GM18873 (cell line): ENCODE results near the gene RNF126.
"Not testable (repeated sequence)": the region's sequence is repeated elsewhere in the genome, so short reads cannot be mapped to it uniquely, and the experiment has no call there.

Experiments
- ATAC-seq: cut with Tn5 transposase; IDR thresholded peaks from one replicate; pipeline ENCODE4 v1.9.1; 2021; ENCODE audit warnings: mild to moderate bottlenecking, moderate library complexity, moderate number of reproducible peaks; ENCODE audit not compliant: unreplicated experiment, low FRiP score

Gene RNF126

DNA sequence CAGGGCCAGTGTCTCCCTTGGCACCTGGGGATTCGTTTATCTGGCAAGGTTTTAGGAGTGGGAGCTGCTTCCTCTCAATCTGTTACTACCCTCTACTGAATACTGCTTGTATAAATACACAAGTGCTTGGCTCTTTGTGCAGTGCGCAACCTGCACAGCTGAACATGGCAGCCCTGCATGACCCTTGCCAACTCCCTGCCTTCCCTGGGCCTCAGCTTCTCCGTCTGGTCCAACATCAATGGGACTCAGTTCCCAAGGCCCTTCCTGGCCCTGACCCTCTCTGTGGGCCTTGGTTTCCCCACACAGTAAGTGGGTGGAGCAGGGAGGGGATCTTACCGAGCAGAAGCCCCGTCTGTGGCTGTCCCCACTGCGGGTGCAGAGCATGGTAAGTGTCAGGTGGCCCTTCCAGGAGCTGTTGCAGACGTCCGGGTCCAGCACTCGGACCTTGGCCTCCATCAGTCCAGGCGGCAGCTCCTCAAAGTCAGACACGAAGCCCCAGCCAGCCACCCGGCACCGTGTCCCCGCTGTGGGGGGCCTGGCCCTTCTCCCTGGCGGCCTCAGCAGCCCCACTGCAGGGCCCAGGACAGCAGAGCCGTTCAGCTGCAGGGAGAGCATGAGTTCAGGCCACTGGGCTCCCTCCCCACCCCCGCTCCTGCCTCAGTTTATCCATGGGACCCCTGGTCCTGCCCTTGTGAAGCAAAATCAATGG, 23.7 kb upstream of the RNF126 start:
- ATAC-seq = no peak

DNA sequence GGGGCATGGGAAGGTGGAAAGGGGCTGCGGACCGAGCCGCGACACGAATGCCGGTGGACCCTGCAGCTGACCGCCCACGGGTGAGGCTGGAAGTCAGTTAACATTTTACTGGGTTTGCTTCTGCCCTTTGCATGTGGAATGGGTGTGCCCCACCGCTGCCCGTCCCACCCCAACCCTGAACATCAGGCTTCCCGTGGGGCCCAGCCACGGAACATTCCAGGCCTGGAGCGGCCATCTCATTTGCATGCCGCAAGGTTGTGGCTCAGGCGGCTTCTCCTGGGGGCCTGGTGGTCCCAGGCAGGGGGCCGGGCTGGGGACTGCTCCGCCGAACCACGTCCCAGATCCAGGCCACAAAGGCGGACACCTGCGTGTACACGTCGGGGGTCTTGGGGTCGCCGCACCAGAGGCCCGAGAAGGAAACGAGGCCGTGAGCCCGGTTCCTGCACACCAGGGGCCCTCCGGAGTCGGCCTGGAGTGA, 22.5 kb upstream of the RNF126 start:
- no peak for ATAC-seq

DNA sequence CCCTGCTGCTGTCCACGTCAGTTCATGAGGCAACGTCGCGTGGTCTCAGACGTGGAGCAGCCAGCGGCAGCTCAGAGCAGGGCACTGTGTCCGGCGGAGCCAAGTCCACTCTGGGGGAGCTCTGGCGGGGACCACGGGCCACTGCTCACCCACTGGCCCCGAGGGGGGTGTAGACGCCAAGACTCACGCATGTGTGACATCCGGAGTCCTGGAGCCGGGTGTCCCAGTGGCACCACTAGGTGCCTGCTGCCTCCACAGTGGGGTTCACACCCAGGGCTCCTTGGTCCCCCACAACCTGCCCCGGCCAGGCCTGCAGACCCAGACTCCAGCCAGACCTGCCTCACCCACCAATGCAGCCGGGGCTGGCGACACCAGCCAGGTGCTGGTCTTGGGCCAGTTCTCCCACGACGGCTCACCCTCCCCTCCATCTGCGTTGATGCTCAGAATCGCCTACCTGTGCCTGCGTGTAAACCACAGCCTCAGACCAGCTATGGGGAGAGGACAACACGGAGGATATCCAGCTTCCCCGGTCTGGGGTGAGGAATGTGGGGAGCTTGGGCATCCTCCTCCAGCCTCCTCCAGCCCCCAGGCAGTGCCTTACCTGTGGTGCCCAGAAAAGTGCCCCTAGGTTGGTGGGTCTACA, 19.8 kb upstream of the RNF126 start:
- ATAC-seq = no peak

DNA sequence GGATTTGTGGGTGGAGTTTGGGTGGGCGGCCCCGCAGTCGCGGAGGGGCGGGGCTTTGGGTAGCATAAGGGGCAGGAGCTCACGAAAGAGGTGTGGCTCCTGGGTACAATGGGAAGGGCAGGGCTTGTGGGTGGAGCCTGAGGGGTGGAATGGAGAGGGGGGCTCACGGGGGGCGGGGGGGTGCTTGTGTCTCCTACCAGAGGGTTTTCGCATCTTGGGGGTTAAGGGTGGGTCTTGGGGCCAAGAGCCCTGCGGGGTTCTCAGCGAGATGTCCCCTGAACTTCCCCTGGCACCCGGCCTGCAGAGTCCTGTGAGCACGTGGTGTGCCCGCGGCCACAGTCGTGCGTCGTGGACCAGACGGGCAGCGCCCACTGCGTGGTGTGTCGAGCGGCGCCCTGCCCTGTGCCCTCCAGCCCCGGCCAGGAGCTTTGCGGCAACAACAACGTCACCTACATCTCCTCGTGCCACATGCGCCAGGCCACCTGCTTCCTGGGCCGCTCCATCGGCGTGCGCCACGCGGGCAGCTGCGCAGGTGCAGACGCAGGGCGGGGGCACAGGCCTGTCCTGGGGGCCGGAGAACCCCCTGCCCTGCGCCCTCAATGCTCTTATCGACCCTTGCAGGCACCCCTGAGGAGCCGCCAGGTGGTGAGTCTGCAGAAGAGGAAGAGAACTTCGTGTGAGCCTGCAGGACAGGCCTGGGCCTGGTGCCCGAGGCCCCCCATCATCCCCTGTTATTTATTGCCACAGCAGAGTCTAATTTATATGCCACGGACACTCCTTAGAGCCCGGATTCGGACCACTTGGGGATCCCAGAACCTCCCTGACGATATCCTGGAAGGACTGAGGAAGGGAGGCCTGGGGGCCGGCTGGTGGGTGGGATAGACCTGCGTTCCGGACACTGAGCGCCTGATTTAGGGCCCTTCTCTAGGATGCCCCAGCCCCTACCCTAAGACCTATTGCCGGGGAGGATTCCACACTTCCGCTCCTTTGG, 18.3 kb upstream of the RNF126 start:
- no peak for ATAC-seq

DNA sequence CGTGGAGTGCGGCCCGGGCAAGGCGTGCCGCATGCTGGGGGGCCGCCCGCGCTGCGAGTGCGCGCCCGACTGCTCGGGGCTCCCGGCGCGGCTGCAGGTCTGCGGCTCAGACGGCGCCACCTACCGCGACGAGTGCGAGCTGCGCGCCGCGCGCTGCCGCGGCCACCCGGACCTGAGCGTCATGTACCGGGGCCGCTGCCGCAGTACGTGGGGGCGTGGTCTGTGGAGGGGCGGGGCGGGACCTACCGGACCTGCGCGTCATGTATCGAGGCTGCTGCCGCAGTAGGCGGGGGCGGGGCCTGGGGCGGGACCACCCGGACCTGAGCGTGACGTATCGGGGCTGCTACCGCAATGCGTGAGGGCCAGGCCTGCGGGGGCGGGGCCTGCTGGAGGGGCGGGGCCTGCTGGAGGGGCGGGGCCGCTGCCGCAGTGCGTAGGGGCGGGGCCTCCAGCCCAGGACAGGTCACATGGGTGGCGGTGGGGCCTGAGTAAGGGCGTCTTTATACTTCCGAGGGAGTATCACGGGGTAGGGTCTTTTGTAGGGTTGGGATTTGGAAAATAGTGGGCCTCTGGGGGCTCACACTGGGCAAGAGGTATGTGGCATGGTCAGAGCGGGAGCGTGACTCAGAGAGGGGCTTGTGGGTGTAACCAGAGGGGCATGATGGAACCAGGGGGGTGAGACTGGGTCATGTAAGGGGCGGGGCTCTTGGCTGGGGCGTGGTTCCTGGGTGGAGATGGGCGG, 17.4 kb upstream of the RNF126 start:
- peak; percentile 71 for ATAC-seq

DNA sequence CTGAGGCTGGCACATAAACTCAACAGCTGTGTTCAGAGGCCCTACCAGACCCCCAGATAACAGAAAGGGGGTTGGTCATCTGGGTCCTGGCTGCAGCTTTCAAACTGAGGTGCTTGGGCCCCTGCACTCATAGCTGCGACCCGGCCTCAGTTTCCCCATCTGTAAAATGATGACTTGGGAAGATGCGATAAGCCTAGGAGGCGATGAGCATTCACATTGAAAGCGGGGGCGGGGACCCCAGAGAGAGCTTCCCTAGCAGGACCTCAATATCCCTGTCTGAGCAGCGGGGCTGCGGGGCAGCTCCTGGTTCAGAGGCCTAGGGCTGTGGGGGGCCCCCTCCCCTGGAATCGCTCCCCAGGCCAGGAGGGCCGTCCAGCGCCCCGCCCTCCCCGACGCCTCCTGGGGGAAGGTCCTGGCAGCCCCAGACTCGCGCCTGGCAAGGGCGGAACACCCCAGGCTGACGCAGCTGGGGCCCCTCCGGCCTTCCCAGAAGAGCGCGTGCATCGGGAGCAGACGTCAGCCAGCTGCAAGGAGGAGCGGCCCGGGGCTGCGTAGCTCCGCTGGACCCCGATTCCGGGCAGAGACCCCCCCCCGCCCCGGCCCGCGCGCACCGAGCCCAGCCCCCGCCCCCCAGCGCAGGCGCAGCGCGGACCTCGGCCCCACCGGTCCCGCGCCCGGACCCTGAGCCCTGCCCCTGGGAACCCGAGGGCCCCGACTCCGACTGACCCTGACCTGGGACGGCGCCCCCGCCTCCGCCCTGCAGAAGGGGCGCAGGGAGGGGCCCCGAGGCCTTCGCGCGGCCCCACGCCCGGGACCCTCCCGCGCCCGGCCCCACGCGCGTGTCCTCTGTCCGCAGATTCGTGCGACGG, 16.6 kb upstream of the RNF126 start:
- peak; percentile 4 for ATAC-seq

DNA sequence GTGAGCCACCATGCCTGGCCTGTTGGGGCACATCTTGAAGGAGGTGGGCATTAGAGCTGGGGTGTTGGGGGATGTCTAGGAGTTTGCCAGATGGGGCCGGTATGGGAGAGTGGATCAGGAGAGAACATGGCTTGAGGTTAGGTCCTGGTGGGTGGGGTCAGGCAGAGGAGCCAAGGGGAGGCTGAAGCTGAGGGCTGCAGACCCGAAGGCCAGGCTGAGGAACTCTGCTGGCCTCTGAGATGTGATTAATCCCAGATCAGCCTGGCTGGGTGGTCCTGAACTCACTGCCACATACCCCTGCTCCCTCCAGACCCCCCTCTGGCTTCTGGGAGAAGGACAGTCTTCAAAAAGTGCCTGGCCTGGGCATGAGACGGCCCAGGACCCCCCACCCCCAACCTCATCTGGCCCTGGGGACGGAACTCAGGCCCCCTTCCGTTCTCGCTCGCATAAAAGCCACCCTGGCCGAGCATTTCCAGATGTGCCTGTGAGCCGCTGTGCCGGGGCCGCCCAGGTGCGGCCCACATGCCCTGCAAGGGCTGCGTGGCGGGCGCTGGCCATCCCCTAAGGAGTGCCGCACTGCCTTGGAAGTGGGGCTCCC, 15.9 kb upstream of the RNF126 start:
- no peak for ATAC-seq

DNA sequence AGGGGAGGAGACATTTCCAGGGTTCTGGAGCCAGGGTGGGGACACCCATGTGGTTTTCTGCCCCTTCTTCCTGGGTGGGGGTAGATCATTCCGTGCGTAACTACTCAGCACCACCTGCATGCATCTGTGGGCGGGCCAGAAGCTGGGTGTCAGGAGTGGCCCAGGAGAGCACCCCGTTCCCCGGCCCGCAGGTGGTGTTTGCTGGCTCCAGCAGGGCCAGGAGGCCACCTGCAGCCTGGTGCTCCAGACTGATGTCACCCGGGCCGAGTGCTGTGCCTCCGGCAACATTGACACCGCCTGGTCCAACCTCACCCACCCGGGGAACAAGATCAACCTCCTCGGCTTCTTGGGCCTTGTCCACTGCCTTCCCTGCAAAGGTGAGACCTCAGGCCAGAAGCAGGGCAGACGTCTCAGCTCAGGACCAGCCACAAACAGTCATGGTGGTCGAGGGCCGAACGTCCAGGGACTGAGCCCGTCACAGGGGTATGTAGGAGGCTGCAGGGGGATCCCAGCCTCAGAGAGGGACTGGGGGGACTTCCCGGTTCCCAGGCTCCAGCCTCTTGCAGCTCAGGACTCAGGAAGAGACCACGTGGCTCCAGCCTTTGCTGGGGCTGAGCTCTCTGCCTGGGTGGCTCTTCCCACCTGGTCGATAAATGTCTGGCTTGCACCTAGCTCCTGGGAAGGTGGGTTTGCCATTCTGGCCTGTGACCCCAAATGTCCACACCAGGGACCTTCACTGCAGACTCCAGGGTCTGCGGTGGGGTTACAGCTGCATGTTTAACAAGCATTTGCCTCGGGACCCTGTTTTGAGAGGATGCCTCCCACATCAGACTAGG, 14.8 kb upstream of the RNF126 start:
- ATAC-seq = no peak

DNA sequence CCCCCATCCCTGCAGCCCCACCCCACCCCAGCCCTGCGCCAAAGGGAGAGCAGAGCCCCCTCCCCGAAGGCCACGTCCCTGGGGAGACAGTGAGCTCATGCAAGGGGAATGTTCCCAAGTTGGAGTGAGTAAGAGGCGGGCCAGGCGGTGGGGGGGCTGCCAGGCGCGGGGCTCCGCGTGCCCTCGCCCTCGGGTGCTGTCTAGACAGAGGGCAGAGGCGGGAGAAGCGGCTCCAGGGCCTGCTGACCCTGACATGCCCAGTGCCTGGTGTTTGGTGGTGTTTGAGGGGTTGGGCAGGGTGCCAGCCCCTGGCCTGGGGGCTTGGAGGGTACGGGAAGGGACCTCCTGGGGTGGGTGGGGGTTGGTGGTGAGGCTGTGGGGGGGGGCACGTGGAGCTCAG, 14.2 kb upstream of the RNF126 start:
- no peak for ATAC-seq

DNA sequence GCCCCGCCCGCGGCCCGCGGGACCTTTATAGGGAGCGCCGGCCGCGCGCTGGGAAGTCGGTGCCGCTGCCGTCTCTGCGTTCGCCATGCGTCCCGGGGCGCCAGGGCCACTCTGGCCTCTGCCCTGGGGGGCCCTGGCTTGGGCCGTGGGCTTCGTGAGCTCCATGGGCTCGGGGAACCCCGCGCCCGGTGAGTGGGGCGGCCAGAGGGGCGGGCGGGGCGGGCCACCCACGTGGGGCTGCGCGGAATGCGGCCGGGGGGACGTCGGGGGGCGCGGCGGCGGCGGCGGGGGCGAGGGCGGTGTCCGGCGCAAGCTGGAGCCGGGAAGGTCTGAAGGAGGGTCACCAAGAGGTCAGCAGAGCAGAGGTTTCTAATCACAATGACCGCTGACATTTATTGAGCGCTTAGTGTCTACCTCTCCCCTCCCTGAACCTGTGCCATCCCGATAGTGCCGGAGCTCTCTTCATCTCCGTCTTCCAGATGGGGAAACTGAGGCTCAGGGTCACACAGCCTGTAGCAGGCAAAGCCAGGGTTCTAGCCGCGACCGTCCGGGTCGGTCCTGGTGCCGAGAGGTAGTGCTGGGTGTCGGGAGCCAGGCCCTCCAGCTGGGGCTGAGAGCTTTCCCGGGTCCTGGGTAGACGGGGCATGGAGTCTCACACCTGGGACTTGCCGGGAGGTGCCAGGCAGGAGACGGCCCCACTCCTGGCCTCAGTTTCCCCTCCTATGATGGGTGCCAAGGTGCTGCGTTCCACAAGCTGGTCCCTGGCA, 13.5 kb upstream of the RNF126 start, which contains the start of gene FSTL3:
FSTL3 (plus strand) TSS at position 54 of the 767 bp plus-strand sequence; CDS start at position 86, 32 bp downstream.
- ATAC-seq = no peak

DNA sequence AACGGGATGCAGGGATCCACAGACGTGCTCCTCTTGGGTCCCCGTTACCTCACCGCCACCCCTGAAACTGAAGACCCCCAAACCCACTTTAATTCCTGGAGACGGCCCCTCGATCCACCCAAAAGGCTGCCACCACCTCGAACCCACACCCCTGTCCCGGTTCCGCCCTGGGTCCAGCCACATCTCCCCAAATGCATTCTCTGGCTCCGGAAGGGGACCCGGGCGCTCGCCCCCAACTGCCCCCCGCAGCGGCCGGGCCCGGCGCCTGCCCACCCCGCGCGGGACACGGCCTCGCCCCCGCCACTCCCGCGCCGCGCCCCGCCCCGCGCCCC, 13.0 kb upstream of the RNF126 start:
- ATAC-seq = no peak

DNA sequence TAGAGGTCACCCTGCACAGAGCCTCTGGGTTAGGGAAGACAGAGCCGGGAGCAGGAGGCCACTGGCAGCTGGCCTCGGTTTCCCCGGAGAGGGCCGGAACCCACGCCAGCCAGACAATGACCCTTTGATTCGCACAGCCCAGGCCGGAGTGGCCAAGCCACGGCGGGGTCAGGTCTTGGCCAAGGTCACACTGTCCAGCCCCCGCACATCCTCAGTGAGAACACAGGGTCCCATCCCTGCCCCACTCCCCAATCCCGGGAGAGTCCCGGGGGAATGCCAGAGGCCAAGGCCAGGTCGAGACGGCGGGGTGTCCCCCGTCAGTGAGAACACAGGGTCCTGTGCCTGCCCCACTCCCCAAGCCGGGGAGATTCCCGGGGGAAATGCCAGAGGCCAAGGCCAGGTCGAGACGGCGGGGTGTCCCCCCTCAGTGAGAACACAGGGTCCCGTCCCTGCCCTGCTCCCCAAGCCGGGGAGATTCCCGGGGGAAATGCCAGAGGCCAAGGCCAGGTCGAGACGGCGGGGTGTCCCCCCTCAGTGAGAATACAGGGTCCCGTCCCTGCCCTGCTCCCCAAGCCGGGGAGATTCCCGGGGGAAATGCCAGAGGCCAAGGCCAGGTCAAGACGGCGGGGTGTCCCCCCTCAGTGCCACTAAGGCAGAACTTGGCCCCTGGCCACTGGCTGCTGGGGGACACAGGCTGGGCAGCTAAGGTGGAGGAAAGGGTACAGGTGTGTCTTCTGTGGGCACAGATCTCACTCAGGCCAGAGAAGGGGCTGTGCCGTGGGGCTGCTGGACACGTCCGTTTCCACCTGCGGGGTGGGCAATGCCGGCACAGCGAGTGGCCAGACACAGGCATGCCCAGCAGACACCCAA, 11.5 kb upstream of the RNF126 start:
- ATAC-seq = no peak

DNA sequence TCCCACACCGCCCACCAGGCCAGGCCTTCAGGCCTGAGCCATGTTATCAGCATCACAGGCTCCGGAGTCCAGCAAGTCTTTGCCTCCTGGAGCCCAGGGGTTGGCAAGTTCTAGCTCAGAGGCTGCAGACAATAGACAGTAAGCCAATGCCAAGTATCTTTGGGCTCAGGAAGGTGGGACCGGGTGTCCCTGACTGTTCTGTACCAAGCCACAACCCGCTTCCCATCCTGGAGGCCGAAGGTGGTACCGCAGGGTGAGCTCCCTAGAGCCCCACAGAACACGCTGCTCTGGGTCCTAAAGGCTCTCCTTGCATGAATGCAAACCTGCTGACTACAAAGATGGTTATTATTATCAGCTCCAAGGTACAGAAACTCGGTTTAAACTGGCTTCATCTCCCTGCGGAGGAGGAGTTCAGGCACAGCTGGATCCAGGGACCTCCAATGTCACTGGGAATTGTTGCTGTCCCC, 7.6 kb upstream of the RNF126 start:
- ATAC-seq = no peak

DNA sequence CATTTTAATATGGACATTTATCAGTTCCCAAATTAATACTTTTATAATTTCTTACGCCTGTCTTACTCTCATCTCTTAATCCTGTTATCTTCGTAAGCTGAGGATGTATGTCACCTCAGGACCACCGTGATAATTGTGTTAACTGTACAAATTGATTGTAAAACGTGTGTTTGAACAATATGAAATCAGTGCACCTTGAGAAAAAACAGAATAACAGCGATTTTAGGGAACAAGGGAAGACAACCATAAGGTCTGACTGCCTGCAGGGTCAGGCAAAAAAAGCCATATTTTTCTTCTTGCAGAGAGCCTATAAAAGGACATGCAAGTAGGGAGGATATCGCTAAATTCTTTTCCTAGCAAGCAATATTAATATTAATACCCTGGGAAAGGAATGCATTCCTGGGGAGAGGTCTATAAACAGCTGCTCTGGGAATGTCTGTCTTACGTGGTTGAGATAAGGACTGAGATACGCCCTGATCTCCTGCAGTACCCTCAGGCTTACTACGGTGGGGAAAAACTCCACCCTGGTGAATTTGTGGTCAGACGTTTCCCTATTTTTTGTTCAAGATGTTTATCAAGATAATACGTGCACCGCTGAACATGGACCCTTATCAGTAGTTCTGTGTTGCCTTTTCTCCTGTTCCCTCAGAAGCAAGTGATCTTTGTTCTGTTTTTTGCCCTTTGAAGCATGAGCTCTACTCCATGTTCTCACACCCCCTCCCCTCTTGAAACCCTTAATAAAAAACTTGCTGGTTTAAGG, 5.8 kb upstream of the RNF126 start:
- not testable (repeated sequence) for ATAC-seq

DNA sequence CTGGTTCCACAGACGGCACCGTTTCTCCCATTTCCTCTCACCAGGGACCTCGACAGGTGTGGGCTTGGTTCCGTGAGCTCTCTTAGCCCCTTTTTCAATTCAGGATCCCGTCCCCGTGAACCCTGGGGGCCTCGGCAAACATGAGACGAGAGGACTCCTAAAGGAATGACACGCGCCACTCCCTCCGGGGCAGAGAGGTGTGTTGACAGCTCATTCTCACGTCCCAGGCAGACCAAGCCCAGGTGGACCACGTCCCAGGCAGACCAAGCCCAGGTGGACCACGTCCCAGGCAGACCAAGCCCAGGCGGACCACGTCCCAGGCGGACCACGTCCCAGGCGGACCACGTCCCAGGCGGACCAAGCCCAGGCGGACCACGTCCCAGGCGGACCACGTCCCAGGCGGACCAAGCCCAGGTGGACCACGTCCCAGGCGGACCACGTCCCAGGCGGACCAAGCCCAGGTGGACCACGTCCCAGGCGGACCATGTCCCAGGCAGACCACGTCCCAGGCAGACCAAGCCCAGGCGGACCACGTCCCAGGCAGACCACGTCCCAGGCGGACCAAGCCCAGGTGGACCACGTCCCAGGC, 4.1 kb upstream of the RNF126 start:
- ATAC-seq = not testable (repeated sequence)
